Gastroesophageal sphincter (tissue), 3 donors: ENCODE measurements around the gene LRPAP1.

Experiments used
- CTCF ChIP-seq, 4 experiments: fragments of 200-600 bp in 2 of 4; fragments of 450-650 bp in 2 of 4; sonication (generic) in 1 of 4; IDR thresholded peaks; one replicate each; pipeline ENCODE4 v1.5.1; 2017 to 2019; ENCODE audit warnings: antibody characterized with exemption in 4 of 4, mild to moderate bottlenecking in 2 of 4, moderate library complexity in 2 of 4
- EP300 ChIP-seq: sonication (generic); formaldehyde crosslinking; IDR thresholded peaks from one replicate; pipeline ENCODE4 v1.6.1; 2017; ENCODE audit warnings: antibody characterized with exemption, mild to moderate bottlenecking
- POLR2A ChIP-seq, 2 donors: fragments of 450-650 bp; IDR thresholded peaks; one replicate each; pipeline ENCODE4 v1.6.1; 2017; ENCODE audit warnings: antibody characterized with exemption in 2 of 2, mild to moderate bottlenecking in 2 of 2, moderate library complexity in 1 of 2
- POLR2AphosphoS5 ChIP-seq: sonication (generic); formaldehyde crosslinking; IDR thresholded peaks from one replicate; pipeline ENCODE4 v1.6.1; 2017; ENCODE audit warnings: antibody characterized with exemption

GRCh38 chr4:3497523-3498389 is 34.5 kb downstream of the LRPAP1 start:
- no peak for TF ChIP-seq EP300
- TF ChIP-seq POLR2A (IDR thresholded peaks at IDR 0.05), result no peak
- TF ChIP-seq CTCF (IDR thresholded peaks at IDR 0.05), result no peak
- no peak for TF ChIP-seq POLR2AphosphoS5
